Activated CD8-positive, alpha-beta T cell treated with anti-CD3 and anti-CD28 coated beads, Interleukin-2, amount 10 ng/mL, durations not matched to agents 7 days and 5 days (primary cell): ENCODE results near the gene TMPO. TPM values are rescaled to one million over a fixed set of nuclear protein-coding genes. Genes with fewer than 3 reads are reported as not detected.
"Not testable (repeated sequence)": the region's sequence is repeated elsewhere in the genome, so short reads cannot be mapped to it uniquely, and the experiment has no call there.

Experiments
- ATAC-seq: fragments of 150-1000 bp; cut with Tn5 transposase; one replicate; pipeline ENCODE4 v1.10.0; 2021; ENCODE audit warnings: moderate library complexity
- CTCF ChIA-PET: fragments of 350-600 bp; sonication (Branson Sonifier 250); formaldehyde crosslinking; loops from one replicate; lab custom pipeline; 2021; ENCODE audit warnings: antibody characterized with exemption; lab: Charles Lee
- POLR2A ChIA-PET: fragments of 350-600 bp; sonication (Branson Sonifier 250); formaldehyde crosslinking; loops from one replicate; lab custom pipeline; 2021; ENCODE audit warnings: antibody characterized with exemption; lab: Charles Lee
- DNase-seq: peaks from one replicate; pipeline ENCODE4 v3.0.0-alpha.2; 2020
- H3K27ac Mint-ChIP-seq: one replicate; pipeline ENCODE4 v1.8.0; 2021; ENCODE audit warnings: mild to moderate bottlenecking, mixed read lengths
- H3K27me3 Mint-ChIP-seq: one replicate; pipeline ENCODE4 v1.8.0; 2021; ENCODE audit warnings: low read depth, mixed read lengths
- H3K36me3 Mint-ChIP-seq: one replicate; pipeline ENCODE4 v1.8.0; 2021; ENCODE audit warnings: low read depth, mixed read lengths
- H3K4me1 Mint-ChIP-seq: one replicate; pipeline ENCODE4 v1.8.0; 2021; ENCODE audit warnings: low read depth, mixed read lengths
- H3K4me3 Mint-ChIP-seq: one replicate; pipeline ENCODE4 v1.8.0; 2021; ENCODE audit warnings: mild to moderate bottlenecking, mixed read lengths
- H3K9me3 Mint-ChIP-seq: one replicate; pipeline ENCODE4 v1.8.0; 2022; ENCODE audit warnings: mixed read lengths; ENCODE audit not compliant: insufficient read depth
- total RNA-seq, 2 experiments: library from RNA; stranded (reverse); gene quantifications; one replicate each; pipeline ENCODE4 v1.2.3, GENCODE V29; 2021

TMPO gene
- total RNA-seq, 2 experiments from 2014 or later, result 401 to 413 TPM

DNA sequence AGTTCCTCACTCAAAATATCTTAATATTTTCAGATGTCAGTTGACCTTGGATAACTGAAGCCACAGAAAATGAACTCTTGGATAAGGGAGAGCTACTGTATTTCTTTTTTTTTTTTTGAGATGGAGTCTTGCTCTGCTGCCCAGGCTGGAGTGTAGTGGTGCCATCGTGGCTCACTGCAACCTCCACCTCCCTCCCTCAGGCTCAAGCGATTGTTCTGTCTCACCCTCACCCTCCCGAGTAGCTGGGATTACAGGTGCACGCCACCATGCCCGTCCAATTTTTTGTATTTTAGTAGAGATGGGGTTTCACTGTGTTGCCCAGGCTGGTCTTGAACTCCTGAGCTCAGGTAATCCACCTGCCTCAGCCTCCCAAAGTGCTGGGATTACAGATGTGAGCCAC is 81.9 kb downstream of the TMPO start:
- H3K27me3 Mint-ChIP-seq, H3K9me3 Mint-ChIP-seq, H3K27ac Mint-ChIP-seq, H3K4me3 Mint-ChIP-seq, ATAC-seq, DNase-seq: not testable (repeated sequence)
- POLR2A ChIA-PET, result interaction anchor here (0.6 to 1.3 kb wide), 2 partner anchors 13 to 47 kb away, joined by 3 to 7 read pairs; partner anchors contain the start of gene IKBIP
- Mint-ChIP-seq H3K4me1 (peaks cover 32% of the 10 kb centered on the region), H3K36me3 (peaks cover 63% of the 10 kb centered on the region)
- CTCF ChIA-PET, result interaction anchor here (0.6 kb wide), 1 partner anchor 401 kb away, joined by 3 read pairs; no protein-coding TSS in a partner anchor

Other genes starting within 250 kb of the TMPO start
- gene SLC25A3, start 78.1 kb downstream of the TMPO start, total RNA-seq, result 100 to 1,000 TPM; 407 to 440 TPM
- gene IKBIP, start 129.2 kb downstream of the TMPO start, total RNA-seq, result 10 to 100 TPM; 35.4 to 35.8 TPM
- gene APAF1, start 129.7 kb downstream of the TMPO start, total RNA-seq, result 10 to 100 TPM; 33.4 to 35.9 TPM